HG03103 (cell line): ENCODE data around the gene IQGAP1.
"Not testable (repeated sequence)": the region's sequence is repeated elsewhere in the genome, so short reads cannot be mapped to it uniquely, and the experiment has no call there.

Experiments
- ATAC-seq: cut with Tn5 transposase; IDR thresholded peaks from one replicate; pipeline ENCODE4 v1.9.1; 2021; ENCODE audit warnings: low read depth; ENCODE audit not compliant: unreplicated experiment

IQGAP1 gene

DNA sequence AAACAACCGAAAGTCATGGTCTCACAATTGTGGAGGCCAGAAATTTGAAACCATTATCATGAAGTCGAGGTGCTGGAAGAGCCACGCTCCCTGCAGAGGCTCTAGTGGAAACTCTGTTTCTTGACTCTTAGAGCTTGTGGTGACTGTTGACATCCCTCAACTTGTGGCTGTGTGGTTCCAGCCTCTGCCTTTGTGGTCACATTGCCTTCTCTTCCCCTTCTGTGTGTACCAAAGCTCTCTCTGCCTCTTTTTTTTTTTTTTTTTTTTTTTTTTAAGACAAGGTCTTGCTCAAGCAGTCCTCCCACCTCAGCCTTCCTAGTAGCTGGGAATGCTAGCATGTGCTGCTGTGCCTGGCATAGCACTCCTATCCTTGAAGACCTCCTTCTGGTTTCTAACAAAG is 93.0 kb downstream of the IQGAP1 start:
- ATAC-seq: no peak

DNA sequence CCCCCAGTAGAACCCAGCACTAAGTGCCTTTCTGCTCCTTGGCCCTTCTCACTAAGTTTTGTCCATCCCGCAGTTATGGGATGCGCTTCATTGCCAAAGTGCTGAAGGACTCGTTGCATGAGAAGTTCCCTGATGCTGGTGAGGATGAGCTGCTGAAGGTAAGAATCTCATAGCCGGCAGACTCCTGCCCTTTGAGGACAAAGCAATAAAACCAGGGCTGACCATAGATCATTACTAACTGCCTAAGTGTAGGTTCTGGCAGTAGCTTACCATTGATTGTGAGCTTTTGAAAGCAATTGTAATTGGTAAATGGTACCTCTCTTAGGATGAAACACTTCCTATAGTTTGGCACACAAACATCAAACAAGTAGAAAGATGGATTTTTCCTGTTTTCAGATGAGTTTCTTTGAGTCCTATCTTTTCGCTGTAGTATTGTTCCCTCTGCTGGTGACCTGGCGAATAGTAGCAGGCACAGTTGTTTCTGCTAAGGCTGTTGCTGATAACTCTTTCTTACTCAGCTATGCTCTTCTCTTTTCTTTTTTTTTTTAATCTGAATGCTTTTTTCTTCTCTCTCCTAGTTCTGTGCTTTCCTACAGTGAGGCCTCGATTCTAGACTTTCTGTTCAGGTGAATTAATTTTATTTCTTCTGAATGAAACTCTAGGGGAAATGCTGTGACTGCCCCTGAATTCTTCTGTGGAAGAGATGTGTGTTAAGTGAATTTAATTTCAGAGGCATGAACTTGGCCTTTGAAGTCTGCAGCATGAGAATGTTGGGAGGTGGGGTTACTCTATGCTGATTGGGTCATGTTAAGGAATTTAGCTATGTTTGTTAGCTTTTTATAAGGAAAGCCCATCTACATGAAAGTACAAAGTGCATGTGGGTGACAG is 94.3 kb downstream of the IQGAP1 start:
- ATAC-seq: no peak

DNA sequence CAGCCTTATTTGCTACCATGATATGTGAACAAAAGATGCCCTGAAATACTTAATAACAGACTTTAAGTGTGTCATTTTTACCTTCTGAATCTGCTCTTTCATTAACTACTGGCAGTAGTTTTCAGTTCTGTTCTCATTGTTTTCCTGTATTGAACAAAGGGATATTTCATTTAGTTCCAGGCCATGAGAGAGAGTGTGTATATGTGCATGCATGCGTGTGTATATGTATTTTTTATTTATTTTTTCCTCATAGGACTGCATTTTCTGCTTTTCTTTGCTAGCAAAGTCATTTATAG is 94.9 kb downstream of the IQGAP1 start:
- no peak for ATAC-seq

DNA sequence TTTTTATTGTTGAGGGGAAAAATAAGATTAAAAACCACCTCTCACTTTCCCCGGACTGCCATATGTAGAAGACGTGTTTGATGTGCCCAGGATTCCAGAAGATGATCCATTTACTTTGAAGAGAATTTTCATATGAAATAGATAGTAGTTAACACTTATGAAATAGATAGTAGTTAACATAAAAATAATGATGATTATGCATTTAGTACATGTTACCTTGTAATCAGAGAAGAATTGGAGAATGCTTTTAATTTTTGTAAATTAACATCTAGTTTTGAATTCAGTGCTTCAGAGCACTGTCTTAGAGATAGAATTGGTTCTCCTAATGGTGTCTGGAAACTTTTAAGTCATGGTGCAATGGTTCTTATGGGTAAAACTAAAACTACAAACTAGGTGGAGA is 95.6 kb downstream of the IQGAP1 start:
- ATAC-seq: no peak

DNA sequence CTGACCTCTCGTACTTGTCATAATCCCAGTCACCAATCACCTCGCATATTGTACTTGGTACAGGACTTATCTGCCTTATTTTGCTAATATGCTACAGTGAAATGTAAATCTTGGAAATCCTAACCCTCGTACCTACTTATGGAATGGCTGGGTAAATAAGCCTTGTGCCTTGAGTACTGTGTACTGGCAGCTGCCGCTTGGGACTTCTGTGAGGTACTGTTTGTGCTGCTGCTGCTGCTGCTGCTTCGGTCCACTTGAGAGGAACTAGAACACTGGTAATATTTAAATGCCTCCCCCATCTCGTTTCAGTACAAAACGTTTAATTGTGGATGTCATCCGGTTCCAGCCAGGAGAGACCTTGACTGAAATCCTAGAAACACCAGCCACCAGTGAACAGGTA is 99.1 kb downstream of the IQGAP1 start:
- no peak for ATAC-seq

DNA sequence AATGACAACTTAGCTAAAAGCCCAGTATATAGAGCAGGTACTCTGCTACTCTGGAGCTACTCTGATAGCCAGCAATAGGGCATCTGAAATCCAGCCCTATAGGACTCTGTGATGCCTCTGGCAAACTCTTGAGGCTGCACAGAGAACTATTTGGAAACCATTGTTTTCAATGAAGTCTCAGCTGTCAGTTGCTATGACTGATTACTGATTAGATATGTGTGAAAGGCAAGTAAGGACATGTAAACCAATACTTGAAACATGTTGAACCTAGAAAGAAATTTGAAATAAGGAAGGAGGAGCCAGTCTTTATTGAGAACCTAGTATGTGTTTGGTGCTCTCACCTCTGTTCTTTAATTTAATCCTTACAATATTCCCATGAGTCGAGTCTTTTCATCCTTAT is 101.5 kb downstream of the IQGAP1 start:
- ATAC-seq: no peak

DNA sequence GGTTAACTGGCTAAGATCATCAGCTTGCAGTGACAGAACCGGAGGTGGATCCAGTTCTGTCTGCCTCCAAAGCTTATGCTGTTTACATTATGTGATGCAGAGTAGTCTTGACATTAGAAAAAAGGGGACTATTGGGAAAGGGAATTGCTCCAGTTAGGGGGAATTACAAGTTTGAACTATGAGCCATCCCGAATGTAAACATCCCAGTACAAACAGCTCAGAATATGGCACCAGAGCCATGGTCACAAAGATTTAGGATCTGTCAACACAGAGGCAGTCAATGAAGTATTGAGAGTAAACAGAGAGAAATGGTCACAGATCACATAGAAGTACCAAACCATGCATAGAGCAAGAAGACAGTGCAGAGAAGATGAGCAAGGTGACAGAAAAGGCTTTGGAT is 101.9 kb downstream of the IQGAP1 start:
- no peak for ATAC-seq

DNA sequence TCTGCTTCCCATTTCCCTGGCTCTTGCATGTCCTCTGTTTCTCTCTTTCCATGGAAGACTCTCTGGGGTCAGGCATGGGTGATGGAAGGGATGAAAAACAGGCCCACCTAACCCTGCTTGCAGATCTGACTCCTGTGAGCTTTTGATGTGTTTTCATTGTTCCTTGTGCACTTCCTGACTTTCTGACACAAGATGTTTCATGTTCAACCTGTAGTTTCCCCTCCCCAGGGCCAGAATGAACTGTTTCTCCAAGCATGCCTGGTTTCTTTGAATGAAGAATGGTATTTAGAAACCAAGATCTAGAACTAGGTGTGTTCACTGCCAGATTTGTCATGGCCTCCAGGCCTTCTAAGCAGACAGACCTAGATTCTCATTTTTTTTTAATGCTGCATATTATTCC is 105.6 kb downstream of the IQGAP1 start:
- ATAC-seq: no peak

DNA sequence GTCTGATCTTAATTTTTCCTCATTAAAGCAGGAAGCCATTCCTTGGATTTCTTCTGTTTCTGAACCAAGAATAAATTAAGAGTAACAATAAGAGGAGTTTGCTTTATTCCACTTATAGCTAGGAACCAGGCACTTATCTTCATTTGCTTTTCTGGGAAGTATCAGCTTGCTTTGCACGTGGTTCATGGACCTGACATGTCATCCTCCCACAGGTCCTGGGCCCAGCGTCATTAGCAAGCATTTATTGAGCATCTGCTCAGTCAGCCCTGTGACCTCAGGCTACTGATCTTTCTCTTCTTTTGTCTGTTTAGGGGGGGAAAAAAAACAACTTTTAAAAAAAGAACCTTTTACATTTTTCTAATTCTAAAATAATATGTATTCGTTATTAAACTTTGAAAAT is 107.0 kb downstream of the IQGAP1 start:
- no peak for ATAC-seq

GRCh38 chr15:90496791-90497190 is 108.7 kb downstream of the IQGAP1 start:
- ATAC-seq: no peak

DNA sequence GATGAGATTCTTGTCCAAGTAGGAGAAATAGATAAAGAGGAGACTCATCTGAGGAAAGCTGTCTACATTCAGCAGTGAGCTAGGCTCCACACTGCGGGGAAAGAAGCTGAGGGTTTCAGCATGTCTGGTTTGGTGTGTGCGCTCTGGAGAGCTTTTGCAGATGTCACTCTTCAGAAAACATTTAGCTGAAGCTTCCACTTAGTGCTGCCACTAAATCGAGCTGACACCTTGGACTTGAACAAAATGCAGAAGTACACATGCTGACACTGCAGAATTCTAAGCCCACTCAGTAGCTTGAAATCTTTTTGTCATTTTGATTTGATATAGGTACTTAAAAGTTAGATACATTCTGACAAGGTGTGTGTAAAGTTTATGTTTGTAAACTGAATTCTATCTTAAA is 109.3 kb downstream of the IQGAP1 start:
- no peak for ATAC-seq

DNA sequence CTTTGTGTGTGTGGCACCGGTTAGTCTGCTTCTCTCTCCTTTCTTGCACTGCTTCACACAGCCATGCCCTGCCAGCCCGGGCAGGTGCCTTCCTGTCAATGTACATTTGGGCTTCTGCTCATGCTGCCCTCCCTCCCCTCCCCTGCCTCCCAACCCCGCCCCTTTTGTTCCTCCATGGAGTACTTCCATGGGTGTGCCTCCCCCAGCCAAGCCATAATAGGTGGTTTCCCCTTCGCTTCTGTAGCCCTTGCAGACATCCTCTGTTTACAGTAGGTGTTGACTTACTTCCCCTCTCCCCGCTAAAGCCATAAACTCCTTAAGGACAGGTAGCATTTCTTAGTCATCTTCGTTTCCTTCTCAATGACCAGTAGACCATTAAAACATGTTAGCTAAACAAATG is 109.9 kb downstream of the IQGAP1 start:
- no peak for ATAC-seq

DNA sequence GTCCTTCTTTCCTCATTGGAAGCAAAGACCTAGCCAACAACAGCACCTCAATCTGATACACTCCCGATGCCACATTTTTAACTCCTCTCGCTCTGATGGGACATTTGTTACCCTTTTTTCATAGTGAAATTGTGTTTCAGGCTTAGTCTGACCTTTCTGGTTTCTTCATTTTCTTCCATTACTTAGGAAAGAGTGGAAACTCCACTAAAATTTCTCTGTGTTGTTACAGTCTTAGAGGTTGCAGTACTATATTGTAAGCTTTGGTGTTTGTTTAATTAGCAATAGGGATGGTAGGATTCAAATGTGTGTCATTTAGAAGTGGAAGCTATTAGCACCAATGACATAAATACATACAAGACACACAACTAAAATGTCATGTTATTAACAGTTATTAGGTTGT is 112.1 kb downstream of the IQGAP1 start:
- ATAC-seq: no peak

GRCh38 chr15:90501898-90502297 is 113.9 kb downstream of the IQGAP1 start:
- ATAC-seq: no peak

- not testable (repeated sequence) for ATAC-seq
Measured at GRCh38 chr15:90510781-90511180, 122.7 kb downstream of the IQGAP1 start.

- ATAC-seq: not testable (repeated sequence)
Measured at GRCh38 chr15:90511211-90511618, 123.2 kb downstream of the IQGAP1 start.

DNA sequence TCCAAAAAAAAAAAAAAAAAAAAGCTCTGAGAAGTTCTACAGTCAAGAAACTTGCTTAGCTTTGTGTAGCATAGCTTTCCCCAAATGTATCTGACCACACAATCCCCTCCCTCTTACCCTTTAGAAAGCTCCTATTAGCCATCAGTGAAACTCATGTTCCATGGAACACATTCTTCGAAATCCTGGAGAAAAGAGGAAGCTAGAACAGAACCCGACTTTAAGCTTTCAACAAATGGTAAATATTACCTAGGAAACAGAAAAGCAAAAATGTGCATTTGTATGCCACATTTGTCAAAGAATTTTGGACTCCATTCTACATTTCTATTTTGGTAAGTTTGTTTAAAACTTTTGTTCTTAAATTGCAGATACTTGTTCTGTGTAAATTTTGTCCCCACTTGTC is 124.2 kb downstream of the IQGAP1 start:
- no peak for ATAC-seq

DNA sequence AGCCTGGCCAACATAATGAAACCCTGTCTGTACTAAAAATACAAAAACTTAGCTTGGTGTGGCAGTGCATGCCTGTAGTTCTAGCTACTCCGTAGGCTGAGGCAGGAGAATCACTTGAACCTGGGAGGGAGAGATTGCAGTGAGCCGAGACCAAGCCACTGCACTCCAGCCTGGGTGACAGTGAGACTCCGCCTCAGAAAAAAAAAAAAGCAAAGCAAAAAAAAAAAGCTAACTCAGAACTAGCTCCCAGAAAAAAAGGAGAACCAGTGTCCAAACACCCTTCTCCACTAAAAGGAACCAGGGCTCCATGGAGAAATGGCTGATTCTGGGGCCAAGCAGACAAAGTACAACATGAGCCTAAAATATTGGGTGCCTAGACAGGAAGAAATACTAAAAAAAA is 124.9 kb downstream of the IQGAP1 start:
- no peak for ATAC-seq

DNA sequence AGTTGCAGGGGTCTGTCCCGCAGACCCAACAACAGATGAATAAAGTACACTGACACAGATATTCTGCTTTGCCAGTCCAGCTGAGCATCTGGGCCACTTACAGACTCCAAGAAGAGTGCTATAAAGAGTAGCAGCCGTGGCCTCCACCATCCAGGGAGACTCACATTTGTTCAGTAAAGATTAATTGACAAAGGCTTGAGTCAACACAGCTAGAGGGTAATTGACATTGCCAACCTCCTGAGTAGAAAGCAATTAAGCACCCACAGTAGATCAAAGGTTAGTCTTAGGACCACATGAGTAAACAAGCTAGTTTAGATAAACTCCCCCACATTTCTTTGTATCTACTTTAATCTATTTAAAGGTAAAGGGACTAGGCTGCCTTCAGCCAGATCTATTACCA is 125.4 kb downstream of the IQGAP1 start:
- no peak for ATAC-seq

DNA sequence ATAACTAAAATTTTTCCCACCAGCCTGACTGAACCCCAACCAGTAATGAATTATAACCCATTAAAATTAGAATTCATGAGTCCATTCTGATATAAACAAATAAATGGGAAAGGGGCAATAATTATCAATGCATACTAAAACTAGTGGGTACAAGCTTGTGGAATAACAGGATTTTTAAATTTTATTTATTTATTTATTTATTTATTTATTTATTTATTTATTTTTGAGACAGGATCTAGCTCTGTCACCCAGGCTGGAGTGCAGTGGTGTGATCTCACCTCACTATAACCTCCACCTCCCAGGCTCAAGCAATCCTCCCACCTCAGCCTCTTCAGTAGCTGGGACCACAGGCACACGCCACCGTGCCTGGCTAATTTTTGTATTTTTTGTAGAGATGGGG is 125.9 kb downstream of the IQGAP1 start:
- ATAC-seq: not testable (repeated sequence)

- no peak for ATAC-seq
Measured at GRCh38 chr15:90519688-90520087, 131.6 kb downstream of the IQGAP1 start.

- no peak for ATAC-seq
Measured at GRCh38 chr15:90520365-90520764, 132.3 kb downstream of the IQGAP1 start.

- no peak for ATAC-seq
Measured at GRCh38 chr15:90523373-90523772, 135.3 kb downstream of the IQGAP1 start.
